Measurements from ENCODE around the gene TBC1D22A.
"Not testable (repeated sequence)": the region's sequence is repeated elsewhere in the genome, so short reads cannot be mapped to it uniquely, and the experiment has no call there.

Gene TBC1D22A

DNA sequence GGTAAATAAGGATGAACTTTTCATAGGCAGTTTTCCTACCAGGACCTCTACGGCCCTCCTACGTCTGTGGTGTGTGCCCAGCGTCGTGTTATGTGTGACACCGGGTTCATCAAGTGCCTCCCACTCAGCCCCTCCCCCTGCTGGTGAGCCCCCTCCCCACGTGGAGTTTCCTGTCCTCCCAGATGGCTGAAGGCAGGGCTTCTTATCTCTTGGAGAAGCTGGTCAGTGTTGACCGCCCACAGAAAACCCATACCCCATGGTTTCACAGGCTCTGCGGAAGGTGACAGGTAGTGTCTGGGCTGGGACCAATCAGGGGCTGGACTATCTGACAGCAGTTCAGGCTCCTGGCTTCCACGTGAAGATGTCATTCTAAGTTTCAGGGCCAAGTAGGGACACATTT lies 393.5 kb downstream of the TBC1D22A start:
- DNase-seq (ENCODE audit: low read depth): no peak

DNA sequence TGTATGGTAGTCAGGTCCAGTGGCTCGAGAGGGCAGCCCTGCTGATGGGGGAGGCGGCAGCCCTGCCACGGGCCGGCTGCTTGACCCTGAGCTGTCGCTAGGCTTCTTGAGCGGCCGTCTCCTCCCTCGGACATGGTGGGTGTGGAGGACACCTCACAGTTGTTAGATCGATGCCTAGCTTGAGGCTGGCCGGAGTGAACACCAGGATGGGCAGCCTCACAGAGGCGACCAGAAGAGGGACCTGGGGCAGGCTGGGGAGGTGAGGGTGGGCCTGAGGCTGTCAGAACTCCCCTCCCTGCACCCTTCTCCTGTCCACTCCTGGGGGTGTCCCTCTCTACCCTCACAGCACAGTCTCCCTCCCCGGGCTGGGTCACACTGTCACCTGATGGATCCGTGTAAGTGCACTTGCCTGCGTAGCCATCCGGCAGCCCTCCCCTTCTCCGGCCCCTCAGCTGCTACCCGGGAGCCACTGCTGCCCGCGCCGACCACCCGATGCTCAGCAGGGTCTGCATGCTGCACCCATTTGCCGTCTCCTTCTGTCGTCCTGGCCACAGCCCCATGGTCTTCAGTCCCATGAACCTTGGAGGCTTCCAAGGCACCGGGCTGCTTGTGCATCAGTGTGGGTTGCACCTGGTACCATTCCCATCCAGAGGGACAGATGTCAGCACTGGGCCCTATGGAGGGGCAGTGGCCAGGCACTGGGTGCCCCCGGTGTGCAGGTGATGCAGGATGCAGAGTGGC lies 394.1 kb downstream of the TBC1D22A start:
- no peak for DNase-seq (ENCODE audit: low read depth)

DNA sequence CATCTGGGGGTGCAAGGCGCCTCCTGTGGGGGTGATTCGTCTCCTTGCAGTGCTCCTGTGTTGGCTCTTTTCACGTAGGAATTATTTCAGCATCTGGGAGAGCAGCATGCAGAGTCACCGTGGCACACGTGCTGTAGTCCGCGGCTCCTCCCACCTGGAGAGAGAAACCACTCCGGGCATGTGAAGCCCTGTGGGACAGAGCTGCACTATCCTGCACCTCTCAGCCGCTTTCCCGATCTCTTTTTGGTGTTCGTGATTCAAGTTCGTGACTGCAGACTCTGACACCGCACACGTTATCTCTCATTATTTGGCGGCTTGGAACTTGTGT lies 394.6 kb downstream of the TBC1D22A start:
- DNase-seq (ENCODE audit: low read depth): no peak

DNA sequence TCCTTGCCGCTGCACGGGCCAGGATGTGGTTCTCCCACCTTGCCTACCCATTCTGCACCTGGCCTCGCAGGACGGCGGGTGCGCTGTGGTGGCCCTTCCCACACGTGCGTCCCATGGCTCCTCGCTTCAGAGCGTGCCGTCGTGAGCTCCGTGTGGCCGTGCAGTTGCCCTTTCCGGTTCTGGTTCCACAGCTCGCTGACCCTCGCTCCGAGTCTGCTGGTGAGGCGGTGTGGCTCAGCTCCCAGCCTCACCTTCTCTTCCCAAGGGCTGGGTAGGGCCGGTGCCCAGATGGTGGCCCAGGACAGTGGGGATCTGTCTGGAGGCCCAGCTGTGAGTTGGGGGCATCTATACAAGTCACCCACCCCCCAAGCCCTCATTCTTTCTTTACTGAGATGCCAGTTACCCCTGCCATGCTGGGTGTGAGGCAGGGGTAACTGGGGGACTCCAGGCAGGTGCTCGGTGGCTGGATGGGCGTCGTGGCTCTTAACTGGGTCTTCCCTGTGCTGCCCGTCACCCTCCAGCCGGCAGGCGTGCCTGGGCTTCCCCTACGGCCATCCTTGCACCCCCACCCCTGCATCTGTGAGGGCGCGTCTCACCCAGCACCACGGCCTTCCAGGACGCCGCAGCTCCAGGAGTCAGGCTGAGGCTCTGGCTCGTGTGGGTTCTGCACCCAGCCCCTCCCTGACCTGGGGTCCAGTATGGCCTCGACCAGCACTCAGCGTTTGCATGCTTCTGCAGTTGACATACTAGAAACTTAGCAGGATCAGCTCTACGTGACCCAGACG lies 395.2 kb downstream of the TBC1D22A start:
- DNase-seq (ENCODE audit: low read depth): no peak

DNA sequence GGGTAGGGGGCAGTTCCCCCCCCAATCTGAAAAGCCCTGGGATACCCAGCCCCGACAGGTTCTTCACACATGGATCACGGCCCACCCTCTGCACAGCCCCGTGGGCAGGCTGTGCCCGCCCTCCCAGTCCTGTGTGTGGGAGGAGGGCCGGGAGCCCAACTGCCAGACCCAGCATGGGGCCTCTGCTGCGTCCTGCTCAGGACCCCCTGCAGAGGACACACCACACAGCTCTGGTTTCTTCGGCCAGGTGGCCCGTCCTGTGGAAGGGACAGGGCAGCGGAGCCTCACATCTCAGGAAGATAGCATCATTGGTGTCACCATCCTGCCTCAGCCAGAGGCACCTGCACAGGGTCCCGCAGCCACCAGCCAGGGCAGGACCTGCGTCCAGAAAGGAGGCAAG lies 396.0 kb downstream of the TBC1D22A start:
- no peak for DNase-seq (ENCODE audit: low read depth)

DNA sequence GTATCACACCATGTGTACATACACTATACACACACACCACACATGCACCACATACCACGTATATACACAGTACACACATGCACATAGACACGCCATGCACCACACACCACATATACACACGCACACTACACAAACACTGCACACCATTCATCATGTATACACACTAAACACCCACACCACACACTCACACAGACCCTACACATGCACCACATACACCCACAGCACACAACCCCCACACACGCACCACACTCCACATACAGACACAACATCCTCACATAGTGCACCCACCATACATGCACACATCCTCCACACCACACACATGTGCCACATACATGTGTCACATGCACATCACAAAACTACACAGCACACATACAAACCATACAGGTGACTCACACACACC lies 397.1 kb downstream of the TBC1D22A start:
- no peak for DNase-seq (ENCODE audit: low read depth)

DNA sequence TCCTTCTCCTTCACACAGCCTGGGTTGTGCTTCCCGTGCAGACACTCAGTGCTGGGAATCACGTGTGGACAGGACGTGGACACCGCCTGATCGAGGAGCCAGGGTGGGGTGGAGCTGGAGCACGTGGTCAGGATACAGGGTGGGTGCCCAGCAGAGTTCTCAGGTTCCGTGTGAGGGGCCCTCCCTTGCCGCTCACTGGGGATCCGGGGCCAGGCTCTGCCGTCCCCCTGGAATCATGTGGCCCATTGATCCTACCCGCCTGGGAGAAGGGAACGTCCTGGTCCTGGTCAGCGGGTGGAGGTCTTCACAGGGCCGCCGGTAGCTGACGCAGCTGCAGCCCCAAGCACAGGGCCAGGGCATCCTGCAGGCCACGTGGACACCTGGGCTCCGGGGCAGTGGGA lies 397.7 kb downstream of the TBC1D22A start:
- no peak for DNase-seq (ENCODE audit: low read depth)

DNA sequence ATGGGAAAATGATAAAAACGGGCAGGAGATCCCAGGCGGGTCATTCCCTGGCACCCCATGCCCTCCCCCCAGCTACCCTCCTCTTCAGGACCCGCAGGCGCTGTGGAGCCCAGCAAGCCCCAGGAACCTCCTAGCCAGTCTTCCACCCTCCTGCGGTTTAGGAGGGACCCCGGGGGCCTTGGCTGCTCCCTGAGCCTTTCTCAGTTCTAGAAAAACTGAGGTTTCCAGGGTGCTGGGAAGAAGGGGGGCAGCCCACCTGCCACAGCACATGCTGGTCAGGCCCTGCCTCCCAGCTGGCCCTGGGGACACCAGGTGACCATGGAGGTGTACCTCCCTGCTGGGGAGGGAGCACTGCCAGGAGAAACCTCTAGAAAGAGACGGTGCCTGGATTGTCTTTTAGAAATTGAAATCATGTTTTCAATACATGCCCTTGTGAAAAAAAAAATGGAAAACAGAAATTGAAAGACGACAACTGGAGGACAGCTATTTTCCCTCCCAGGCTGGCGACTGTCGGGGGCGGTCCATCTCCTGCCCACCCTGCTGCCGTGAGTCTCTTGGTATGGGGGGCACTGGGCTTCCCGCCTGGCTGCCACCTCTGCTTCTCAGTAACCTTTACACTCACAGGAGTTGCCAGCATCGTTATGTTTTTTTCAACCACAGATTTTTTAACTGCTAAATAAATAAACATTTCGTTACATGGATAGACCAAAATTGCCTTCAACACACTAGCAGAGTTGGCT lies 398.5 kb downstream of the TBC1D22A start:
- no peak for DNase-seq (ENCODE audit: low read depth)

DNA sequence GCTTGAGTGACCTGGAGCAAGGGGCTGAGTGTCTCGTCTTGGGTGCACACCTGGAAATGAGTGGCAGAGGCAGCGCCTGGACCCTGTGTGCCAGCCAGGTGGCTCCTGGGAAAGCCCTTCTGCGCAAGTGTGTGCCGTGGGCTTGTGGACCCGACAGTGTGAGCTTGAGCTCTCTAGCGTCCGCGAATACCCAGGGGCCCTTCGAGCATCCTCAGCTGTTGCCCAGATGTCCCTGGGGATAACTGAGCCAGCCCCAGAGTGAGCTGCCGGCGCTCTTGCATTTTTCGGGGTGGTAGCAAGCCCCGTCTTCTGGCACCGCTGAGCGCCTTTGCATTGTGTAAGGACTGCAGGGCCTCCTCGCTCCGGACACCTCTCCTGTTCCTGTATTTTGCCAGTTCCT lies 399.2 kb downstream of the TBC1D22A start:
- DNase-seq (ENCODE audit: low read depth): no peak

DNA sequence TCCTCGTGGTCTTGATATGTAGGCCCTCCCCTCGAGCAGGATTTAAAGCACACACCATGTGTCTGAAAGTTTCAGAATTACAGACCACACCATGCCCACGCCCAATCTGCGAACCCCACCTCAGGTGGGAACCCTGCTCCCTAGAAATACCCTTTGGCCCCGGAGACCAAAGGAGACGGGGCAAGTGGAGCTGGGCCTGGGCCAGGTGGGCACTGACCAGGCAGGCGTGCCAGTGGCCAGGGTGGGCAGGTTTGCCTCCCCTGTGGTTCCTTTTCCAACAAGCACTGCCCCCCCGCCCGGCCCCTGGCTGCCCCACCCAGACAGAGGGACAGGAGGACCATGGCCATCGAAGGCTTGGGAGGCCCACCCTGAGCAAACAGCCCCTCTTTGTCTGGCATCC lies 400.4 kb downstream of the TBC1D22A start:
- DNase-seq (ENCODE audit: low read depth): no peak

DNA sequence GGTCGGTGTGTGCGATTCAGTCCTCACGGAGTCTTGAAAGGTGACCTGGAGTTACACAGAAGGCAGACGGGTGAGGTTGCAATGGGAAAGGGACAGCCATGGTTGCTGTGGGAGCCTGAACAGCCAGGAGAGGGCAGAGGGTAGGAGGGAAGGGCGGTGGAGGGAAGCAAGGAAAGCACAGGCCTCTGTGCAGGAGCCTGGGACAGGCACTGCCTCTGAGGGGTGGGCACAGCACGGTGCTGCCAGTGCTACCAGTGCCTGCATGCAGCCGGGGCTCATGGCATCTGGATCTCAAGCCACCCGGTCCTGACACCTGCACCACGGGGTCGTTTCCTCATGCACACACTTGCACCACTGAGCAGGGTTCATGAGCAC lies 401.0 kb downstream of the TBC1D22A start:
- no peak for DNase-seq (ENCODE audit: low read depth)

DNA sequence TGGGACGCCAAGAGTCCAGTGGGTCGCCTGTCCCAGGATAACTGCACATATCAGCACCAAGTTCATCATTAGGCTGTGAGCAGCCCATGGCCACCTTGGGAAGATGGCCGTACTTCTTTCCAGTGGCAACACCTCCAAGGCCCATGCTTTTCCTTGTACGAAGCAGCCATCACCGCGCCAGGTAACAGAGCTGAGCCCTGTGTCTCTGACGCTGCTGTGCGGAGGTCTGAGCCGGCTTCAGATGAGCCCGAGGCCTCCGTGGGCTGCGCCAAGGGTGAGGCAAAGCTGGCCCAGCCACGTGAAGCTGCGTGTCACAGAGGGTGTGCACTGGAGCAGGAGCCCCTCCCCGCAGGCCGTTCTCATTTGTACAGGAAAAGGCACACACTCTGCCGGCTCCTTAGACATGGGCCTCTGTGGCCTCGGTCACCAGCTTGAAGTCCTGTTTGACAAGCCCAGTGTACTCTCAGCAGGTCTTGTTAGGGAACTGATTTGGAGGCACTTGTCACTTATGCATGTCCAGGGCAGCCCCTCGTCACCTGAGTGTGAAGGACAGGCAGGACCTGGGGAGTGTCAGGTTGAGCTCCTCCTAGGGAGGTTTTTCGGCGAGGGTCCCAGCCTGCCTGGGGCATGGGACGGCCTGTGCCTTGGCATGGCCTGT lies 401.5 kb downstream of the TBC1D22A start:
- DNase-seq (ENCODE audit: low read depth): no peak

DNA sequence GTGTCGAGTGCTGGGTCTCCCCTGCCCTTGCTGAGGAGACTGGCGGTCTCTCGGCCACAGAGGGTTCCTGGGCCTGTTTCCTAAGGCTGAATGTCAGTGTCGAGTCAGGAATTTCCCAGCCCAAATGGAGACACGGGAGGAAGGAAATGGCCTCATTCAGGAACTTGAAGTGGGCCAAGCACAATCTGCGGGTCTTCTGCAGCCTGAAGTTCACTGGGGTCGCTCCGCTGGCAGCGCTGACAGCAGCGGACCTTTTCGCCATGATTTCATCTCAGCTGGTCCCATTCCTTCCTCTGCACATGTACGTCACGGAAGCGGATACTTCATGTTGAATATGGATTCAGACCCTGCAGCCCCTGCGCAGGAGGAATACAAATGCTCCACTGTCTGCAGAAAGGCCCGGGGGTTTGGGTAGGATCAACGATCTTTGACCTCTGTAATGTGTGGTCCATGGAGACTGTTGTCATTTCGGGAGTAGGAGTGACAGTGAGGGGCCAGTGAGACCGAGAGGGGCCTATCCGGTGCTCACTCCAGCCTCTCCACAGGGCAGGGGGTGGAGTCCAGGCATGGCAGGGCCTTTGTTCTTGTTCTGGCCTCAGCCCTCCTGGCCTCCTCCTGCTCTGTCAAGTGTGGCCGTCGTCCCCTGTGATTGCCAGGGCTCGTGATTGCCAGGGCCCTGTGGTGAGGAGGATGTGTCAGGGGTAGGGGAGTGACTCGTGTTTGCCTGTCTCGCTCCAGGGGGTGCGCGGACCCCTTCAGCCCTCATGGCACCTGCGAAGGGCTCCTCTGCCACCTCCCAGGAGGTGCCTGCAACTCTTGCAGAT lies 402.3 kb downstream of the TBC1D22A start:
- no peak for DNase-seq (ENCODE audit: low read depth)

DNA sequence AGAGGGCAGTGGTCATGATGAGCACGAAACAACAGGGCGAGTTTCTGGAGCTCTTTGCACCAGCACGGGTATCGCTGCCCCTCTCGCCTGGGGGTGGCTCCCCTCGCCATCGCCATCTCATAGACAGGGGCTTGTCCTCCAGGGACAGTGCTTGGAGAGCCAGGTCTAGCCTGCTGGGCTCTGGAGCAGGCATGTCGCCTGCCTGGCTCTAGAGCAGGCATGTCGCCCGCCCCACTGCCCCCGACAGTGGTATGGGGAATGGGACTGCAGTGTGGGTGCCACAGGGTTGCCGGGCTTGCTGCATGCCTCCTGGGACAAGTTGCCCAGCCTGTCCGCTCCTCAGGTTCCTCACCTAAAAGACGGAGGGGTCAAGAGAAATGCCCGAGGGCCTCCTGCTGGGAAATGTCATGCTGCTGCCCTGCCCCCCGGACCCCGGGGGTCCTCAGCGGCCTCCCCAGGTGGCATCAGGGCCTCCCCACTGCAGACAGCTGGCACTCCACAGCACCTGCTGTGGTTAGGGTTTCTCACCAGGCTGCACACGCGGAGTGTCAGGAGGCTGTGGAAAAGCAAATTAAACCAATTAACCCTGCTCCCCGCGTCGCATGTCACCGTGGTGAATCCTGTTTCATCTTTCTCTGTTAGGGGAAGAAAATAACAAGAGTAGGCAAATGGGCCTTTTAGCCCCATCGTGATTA lies 403.0 kb downstream of the TBC1D22A start:
- no peak for DNase-seq (ENCODE audit: low read depth)

DNA sequence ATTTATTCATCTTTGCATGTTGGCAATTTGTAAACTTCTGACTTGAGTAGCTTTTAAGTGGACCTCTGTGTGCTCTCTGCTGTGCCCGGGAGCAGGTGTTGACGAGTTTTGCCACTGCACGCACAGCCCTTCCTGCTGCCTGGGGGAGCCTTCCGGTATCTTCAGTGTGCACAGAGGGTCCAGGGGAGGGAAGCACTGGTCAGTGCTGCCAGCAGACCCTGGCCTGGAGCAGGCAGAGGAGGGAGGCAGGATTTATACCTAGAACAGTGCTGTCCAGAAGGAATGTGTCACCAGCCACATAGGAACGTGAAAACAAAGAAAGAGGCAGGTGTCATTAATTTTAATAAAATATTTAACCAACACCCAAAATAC lies 403.6 kb downstream of the TBC1D22A start:
- no peak for DNase-seq (ENCODE audit: low read depth)

DNA sequence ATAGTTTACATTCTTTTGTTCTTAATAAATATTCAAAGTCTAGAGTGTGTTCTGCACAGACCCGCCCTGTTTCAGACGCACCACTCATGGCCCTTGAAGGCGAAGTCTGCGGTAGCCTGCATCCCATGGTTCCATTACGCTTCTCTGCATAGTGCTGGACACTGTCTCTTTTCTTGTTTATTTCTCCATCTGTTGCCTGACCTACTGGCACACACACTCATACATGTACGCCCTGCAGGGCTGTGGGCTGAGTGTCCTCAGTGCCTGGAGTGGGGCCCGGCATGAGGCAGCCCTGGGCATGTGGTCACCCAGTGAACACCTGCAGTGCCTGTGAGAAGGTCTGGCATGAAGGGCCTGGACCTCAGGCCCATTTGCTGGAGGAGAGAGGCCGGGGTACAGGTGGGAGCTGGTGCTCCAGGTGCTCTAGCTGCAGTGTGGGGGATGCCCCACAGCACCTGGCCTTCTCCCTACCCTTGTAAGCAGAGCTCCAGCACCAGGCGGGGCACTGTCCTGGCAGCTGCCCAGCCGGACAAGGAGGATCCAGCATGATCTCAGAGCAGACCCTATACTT lies 404.1 kb downstream of the TBC1D22A start:
- DNase-seq (ENCODE audit: low read depth): no peak

DNA sequence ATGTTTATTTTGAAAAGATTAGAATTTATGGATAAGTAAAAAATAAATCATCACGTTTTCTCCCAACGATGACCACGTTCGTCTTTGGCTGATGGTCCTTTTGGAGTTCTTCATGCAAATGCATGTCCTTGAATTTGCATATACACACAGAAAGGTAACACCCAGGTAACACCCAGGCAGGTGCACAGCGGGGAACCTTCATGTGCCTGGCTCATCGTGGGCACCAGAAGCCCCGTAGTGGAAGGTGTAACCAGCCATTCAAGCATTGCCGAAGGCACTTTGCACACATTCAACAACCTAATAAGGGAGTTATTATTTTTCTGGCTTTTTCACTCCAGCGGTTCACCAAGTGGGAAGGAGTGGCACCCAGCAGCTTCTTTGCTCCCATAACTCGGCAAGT lies 404.6 kb downstream of the TBC1D22A start:
- no peak for DNase-seq (ENCODE audit: low read depth)

DNA sequence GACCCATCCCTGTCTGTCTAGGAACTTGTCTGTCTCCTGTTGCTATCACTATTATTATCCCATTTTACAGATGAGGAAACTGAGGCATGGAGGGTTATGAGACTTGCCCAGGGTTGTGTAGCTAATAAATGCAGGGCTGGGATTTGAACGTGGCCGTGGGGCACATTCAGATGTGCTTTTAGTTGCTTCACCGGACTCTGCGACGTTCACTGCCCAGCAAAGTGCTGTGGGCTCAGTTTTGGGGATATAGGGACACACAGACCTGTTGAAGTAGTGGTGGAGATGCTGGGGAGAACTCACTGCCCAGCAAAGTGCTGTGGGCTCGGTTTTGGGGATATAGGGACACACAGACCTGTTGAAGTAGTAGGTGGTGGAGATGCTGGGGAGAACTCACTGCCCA lies 405.5 kb downstream of the TBC1D22A start:
- not testable (repeated sequence) for DNase-seq (ENCODE audit: low read depth)

DNA sequence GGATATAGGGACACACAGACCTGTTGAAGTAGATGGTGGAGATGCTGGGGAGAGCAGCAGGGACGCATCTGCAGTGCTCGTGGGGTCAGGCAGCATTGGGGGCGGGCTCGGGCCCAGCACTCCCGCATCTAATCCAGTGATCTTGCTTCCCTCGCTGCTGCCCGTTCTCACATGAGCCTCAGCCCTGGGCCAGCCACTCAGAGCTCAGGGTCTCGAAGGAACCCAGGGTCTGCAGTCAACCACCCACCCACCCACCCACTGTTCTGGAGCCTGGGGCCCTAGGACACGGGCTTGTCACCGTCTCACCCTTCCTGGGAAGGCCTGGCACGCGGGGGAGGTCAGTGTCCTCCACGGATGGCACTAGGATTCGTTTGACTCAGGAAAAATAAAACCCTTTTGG lies 406.0 kb downstream of the TBC1D22A start:
- no peak for DNase-seq (ENCODE audit: low read depth)

DNA sequence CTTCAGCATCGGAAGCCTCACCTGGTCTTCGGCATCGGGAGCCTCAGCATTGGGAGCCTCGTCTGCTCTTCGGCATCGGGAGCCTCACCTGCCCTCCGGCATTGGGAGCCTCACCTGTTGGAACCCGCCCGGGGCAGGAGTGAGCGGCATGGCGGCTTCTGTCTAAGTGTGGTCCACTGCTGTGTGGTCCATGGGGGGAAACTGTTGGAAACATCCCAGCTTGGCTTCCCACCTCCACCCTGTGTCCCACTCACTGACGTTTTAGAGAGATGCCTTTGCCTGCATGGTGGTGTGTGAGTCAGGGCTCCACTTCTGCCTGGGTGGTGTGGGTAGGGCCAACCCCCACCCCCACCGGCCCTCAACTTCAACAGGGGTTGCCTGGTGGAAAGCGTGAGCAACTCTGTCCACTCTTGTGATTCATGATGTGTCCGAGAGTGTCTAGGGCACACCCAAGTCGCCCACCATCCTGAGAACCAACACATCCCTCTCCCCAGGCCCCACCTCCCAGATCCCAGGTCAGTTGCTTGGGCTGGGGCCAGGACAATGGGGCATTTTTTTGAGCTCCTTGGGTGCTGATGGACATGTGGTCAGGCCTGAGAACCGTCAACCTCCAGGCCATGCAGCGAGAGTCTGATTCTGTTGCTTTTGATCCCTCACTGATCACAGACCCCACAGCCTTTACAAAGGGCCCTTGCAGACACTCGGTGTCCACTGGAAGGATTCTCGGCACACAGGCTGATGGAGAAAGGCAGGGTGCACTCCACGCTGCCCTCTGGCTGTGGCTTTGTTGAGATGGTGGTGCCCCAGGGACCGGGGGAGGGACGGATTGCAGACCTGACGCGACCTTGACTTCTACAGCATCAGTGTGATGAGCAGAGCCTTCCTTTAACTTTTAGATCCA lies 406.7 kb downstream of the TBC1D22A start:
- DNase-seq (ENCODE audit: low read depth): no peak

Data from ELR (cell line).